Liver (tissue), 9 donors: Measurements from ENCODE around the gene ENTPD6. TPM values are rescaled to one million over a fixed set of nuclear protein-coding genes. Genes with fewer than 3 reads are reported as not detected.

Experiments used
- DNase-seq: peaks from one replicate; pipeline ENCODE4 v3.0.0-alpha.2; 2017; ENCODE audit warnings: low spot score
- H3K27ac ChIP-seq, 2 donors: one replicate each; pipeline ENCODE4 v1.7.0; 2013; ENCODE audit warnings: inconsistent platforms in 2 of 2, low read length in 2 of 2, control low read depth in 1 of 2, low read depth in 1 of 2, mild to moderate bottlenecking in 1 of 2
- H3K27me3 ChIP-seq, 4 donors: one replicate each; pipeline versions ENCODE4 v1.6.1 to v1.7.0; 2013; ENCODE audit warnings: low read length in 3 of 4, inconsistent platforms in 1 of 4, mild to moderate bottlenecking in 1 of 4, moderate library complexity in 1 of 4; ENCODE audit not compliant: control insufficient read depth in 4 of 4, insufficient read depth in 4 of 4
- H3K36me3 ChIP-seq, 4 donors: one replicate each; pipeline versions ENCODE4 v1.6.1 to v1.7.0; 2013; ENCODE audit warnings: low read length in 3 of 4, mild to moderate bottlenecking in 3 of 4, low read depth in 1 of 4, moderate library complexity in 1 of 4; ENCODE audit not compliant: control insufficient read depth in 4 of 4, insufficient read depth in 3 of 4
- H3K4me1 ChIP-seq, 4 donors: one replicate each; pipeline versions ENCODE4 v1.6.1 to v1.7.0; 2013; ENCODE audit warnings: low read length in 3 of 4, mild to moderate bottlenecking in 3 of 4, moderate library complexity in 1 of 4; ENCODE audit not compliant: control insufficient read depth in 4 of 4, insufficient read depth in 4 of 4
- H3K4me3 ChIP-seq, 3 donors: one replicate each; pipeline versions ENCODE4 v1.6.1 to v1.7.0; 2013; ENCODE audit warnings: low read length in 3 of 3, control low read depth in 1 of 3, low read depth in 1 of 3, mild to moderate bottlenecking in 1 of 3
- H3K9ac ChIP-seq, 2 donors: one replicate each; pipeline ENCODE4 v1.7.0; 2013; ENCODE audit warnings: low read length in 2 of 2, mild to moderate bottlenecking in 2 of 2, moderate library complexity in 2 of 2, control low read depth in 1 of 2, low read depth in 1 of 2
- H3K9me3 ChIP-seq, 4 donors: one replicate each; pipeline versions ENCODE4 v1.6.1 to v1.7.0; 2013; ENCODE audit warnings: low read length in 3 of 4; ENCODE audit not compliant: control insufficient read depth in 4 of 4
- EGR1 ChIP-seq, 2 donors: IDR thresholded peaks; 2 replicates each; pipeline ENCODE4 v1.6.1; 2016 to 2018; ENCODE audit warnings: antibody characterized with exemption in 2 of 2, low read depth in 2 of 2
- FOXA1 ChIP-seq: IDR thresholded peaks from 2 replicates; pipeline ENCODE4 v1.6.1; 2016; ENCODE audit warnings: antibody characterized with exemption
- FOXA2 ChIP-seq: IDR thresholded peaks from 2 replicates; pipeline ENCODE4 v1.6.1; 2016; ENCODE audit warnings: antibody characterized with exemption
- HNF4G ChIP-seq: IDR thresholded peaks from 2 replicates; pipeline ENCODE4 v1.6.1; 2016; ENCODE audit warnings: antibody characterized with exemption
- JUND ChIP-seq, 2 donors: IDR thresholded peaks; 2 replicates each; pipeline ENCODE4 v1.6.1; 2016; ENCODE audit warnings: antibody characterized with exemption in 2 of 2
- NR2F2 ChIP-seq: IDR thresholded peaks from 2 replicates; pipeline ENCODE4 v1.6.1; 2016; ENCODE audit warnings: antibody characterized with exemption
- RXRA ChIP-seq, 2 donors: IDR thresholded peaks; 2 replicates each; pipeline ENCODE4 v1.6.1; 2017 to 2018; ENCODE audit warnings: antibody characterized with exemption in 2 of 2, mild to moderate bottlenecking in 1 of 2
- TAF1 ChIP-seq: conservative IDR thresholded peaks from 2 replicates; pipeline ENCODE4 v1.6.1; 2016; ENCODE audit warnings: antibody characterized with exemption, mild to moderate bottlenecking
- YY1 ChIP-seq: IDR thresholded peaks from 2 replicates; pipeline ENCODE4 v1.6.1; 2016; ENCODE audit warnings: antibody characterized with exemption, mild to moderate bottlenecking
- WGBS: extraction: QIAGEN DNeasy Blood & Tissue Kit; methylation state at CpG from one replicate; pipeline ENCODE4 v1.1.7; 2013; 5-methylcytosine and 5-hydroxymethylcytosine counted together
- polyA plus RNA-seq, 2 donors: library from polyadenylated mRNA; stranded (reverse) in 1 of 2; unstranded in 1 of 2; fragments of 200-250 nt in 1 of 2; fragments of >200 nt in 1 of 2; fragmentation: Nextera tagmentation in 1 of 2; extraction: Ambion mirVana in 1 of 2; gene quantifications; one replicate each; pipeline versions ENCODE4 v1.2.1 to v1.2.3, GENCODE V29; 2013 to 2015
- total RNA-seq, 2 donors: library from RNA; depleted of rRNA; stranded (reverse); fragments of >200 nt; gene quantifications; one replicate each; pipeline ENCODE4 v1.2.3, GENCODE V29; 2014
- TF ChIP-seq, protein P1 (sequence below): IDR thresholded peaks from 2 replicates; pipeline ENCODE4 v1.6.1; 2016; ENCODE audit warnings: antibody characterized with exemption, mild to moderate bottlenecking
- TF ChIP-seq, protein P2 (sequence below): fragments of 150-350 bp; IDR thresholded peaks from 2 replicates; pipeline ENCODE4 v1.5.1; 2017; ENCODE audit warnings: improper control_type of control experiment, low read depth, low read length; ENCODE audit not compliant: missing input control
- TF ChIP-seq, protein P3 (sequence below): IDR thresholded peaks from 2 replicates; pipeline ENCODE4 v1.6.1; 2016; ENCODE audit warnings: antibody characterized with exemption
- TF ChIP-seq, protein P4 (sequence below): IDR thresholded peaks from 2 replicates; pipeline ENCODE4 v1.6.1; 2016; ENCODE audit warnings: antibody characterized with exemption
- TF ChIP-seq, protein P5 (sequence below): IDR thresholded peaks from 2 replicates; pipeline ENCODE4 v1.6.1; 2016; ENCODE audit warnings: antibody characterized with exemption
- donor health status: healthy.
- donor health status: healthy.
- donor health status: healthy.
- donor health status: healthy.
- donor health status: healthy.

The ENTPD6 gene
- total and polyA plus RNA-seq, 4 donors: 14.9 to 29.9 (median 24.4) TPM

DNA sequence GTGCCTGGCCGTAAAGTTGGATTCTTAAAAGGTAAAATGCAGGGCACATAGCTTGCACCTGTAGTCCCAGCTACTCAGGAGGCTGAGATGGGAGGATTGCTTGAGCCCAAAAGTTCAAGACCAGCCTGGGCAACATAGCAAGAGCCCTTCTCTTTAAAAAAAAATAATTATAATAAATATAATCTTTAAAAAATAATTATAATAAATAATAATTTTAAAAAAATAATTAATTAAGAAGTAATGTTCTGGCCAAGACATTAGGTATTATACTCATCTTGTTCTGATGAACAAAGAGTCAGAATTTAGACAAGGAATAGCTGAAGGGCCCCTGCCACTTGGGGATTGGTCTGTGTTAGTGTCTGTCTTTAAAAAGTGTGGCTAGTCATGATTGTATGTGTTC is 13.9 kb downstream of the ENTPD6 start:
- H3K36me3 ChIP-seq: peaks cover 0 to 21% (median 12%) of the 10 kb centered on the region in 4 donors

DNA sequence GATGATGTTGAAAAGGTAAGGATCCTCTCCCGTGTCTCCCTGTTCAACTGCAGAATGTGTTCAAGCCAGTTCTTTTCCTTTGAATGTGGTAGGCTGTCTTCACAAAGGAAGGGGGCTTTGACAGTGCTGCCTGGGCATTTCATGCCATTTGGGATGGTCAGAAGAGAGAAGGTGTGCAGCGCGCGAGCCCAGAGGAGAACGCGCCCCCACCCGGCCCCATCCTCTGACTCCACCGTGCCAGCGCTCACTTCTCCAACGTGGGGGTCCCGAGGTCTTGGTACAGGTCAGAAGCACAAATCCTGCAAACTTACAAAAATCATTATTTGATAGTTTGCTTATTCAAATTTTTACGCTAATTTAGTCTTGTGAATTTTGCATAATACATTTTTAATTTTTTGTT is 14.4 kb downstream of the ENTPD6 start:
- Histone ChIP-seq H3K4me3 (no peak overlapping the region), H3K9me3 (no peaks in the 10 kb centered on the region), H3K36me3 (peaks cover 0 to 26% (median 12%) of the 10 kb centered on the region in 4 donors), H3K27ac (no peak overlapping the region), H3K27me3 (no peaks in the 10 kb centered on the region), H3K4me1 (peaks cover 0 to 6% (median 1%) of the 10 kb centered on the region in 4 donors), H3K9ac (no peak overlapping the region)
- DNase-seq: no peak
- WGBS: 97% methylated on average over 12 of the region's 12 CpGs
- TF ChIP-seq FOXA2 (no peak), EGR1 (IDR thresholded peaks at IDR 0.05; ENCODE audit: low read depth in 2 of 2) (no peak), TAF1 (no peak), HNF4G (no peak), NR2F2 (no peak), FOXA1 (no peak)
- TF ChIP-seq, protein P1, sequence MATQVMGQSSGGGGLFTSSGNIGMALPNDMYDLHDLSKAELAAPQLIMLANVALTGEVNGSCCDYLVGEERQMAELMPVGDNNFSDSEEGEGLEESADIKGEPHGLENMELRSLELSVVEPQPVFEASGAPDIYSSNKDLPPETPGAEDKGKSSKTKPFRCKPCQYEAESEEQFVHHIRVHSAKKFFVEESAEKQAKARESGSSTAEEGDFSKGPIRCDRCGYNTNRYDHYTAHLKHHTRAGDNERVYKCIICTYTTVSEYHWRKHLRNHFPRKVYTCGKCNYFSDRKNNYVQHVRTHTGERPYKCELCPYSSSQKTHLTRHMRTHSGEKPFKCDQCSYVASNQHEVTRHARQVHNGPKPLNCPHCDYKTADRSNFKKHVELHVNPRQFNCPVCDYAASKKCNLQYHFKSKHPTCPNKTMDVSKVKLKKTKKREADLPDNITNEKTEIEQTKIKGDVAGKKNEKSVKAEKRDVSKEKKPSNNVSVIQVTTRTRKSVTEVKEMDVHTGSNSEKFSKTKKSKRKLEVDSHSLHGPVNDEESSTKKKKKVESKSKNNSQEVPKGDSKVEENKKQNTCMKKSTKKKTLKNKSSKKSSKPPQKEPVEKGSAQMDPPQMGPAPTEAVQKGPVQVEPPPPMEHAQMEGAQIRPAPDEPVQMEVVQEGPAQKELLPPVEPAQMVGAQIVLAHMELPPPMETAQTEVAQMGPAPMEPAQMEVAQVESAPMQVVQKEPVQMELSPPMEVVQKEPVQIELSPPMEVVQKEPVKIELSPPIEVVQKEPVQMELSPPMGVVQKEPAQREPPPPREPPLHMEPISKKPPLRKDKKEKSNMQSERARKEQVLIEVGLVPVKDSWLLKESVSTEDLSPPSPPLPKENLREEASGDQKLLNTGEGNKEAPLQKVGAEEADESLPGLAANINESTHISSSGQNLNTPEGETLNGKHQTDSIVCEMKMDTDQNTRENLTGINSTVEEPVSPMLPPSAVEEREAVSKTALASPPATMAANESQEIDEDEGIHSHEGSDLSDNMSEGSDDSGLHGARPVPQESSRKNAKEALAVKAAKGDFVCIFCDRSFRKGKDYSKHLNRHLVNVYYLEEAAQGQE: no peak
- TF ChIP-seq, protein P2, sequence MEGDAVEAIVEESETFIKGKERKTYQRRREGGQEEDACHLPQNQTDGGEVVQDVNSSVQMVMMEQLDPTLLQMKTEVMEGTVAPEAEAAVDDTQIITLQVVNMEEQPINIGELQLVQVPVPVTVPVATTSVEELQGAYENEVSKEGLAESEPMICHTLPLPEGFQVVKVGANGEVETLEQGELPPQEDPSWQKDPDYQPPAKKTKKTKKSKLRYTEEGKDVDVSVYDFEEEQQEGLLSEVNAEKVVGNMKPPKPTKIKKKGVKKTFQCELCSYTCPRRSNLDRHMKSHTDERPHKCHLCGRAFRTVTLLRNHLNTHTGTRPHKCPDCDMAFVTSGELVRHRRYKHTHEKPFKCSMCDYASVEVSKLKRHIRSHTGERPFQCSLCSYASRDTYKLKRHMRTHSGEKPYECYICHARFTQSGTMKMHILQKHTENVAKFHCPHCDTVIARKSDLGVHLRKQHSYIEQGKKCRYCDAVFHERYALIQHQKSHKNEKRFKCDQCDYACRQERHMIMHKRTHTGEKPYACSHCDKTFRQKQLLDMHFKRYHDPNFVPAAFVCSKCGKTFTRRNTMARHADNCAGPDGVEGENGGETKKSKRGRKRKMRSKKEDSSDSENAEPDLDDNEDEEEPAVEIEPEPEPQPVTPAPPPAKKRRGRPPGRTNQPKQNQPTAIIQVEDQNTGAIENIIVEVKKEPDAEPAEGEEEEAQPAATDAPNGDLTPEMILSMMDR: no peak
- TF ChIP-seq, protein P3, sequence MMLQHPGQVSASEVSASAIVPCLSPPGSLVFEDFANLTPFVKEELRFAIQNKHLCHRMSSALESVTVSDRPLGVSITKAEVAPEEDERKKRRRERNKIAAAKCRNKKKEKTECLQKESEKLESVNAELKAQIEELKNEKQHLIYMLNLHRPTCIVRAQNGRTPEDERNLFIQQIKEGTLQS: no peak
- TF ChIP-seq, protein P4, sequence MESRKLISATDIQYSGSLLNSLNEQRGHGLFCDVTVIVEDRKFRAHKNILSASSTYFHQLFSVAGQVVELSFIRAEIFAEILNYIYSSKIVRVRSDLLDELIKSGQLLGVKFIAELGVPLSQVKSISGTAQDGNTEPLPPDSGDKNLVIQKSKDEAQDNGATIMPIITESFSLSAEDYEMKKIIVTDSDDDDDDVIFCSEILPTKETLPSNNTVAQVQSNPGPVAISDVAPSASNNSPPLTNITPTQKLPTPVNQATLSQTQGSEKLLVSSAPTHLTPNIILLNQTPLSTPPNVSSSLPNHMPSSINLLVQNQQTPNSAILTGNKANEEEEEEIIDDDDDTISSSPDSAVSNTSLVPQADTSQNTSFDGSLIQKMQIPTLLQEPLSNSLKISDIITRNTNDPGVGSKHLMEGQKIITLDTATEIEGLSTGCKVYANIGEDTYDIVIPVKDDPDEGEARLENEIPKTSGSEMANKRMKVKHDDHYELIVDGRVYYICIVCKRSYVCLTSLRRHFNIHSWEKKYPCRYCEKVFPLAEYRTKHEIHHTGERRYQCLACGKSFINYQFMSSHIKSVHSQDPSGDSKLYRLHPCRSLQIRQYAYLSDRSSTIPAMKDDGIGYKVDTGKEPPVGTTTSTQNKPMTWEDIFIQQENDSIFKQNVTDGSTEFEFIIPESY: no peak

More for the DNA sequence above, 13.9 kb downstream of the ENTPD6 start:
- TF ChIP-seq YY1: no peak
- TF ChIP-seq, protein P5, sequence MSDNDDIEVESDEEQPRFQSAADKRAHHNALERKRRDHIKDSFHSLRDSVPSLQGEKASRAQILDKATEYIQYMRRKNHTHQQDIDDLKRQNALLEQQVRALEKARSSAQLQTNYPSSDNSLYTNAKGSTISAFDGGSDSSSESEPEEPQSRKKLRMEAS: no peak
- TF ChIP-seq, protein P1: no peak
- TF ChIP-seq JUND (IDR thresholded peaks at IDR 0.05): no peak
- TF ChIP-seq EGR1 (IDR thresholded peaks at IDR 0.05; ENCODE audit: low read depth in 2 of 2): no peak
- TF ChIP-seq RXRA (IDR thresholded peaks at IDR 0.05): no peak
- no peak for TF ChIP-seq FOXA2
- no peak overlapping the region for H3K4me3 ChIP-seq
- H3K4me1 ChIP-seq: peaks cover 0 to 6% (median 1%) of the 10 kb centered on the region in 4 donors
- no peak overlapping the region for H3K9ac ChIP-seq
- WGBS: 97% methylated on average over 1 of the region's 1 CpG
- H3K27ac ChIP-seq: no peak overlapping the region
- no peaks in the 10 kb centered on the region for H3K27me3 ChIP-seq
- no peaks in the 10 kb centered on the region for H3K9me3 ChIP-seq
- DNase-seq: no peak
